Activated naive CD4-positive, alpha-beta T cell treated with anti-CD3 and anti-CD28 coated beads, Interleukin-2, amount 50 U/mL, for 16 hours (primary cell): ENCODE results near the gene NOTCH2.
A peak's percentile ranks its signal among the peaks of the same experiment; 100 is the strongest.

Experiments
- DNase-seq: peaks from one replicate; pipeline ENCODE4 v3.0.0-alpha.2; 2020

The NOTCH2 gene

GRCh38 chr1:119971710-119972570 lies 97.5 kb downstream of the NOTCH2 start:
- DNase-seq = no peak

DNA sequence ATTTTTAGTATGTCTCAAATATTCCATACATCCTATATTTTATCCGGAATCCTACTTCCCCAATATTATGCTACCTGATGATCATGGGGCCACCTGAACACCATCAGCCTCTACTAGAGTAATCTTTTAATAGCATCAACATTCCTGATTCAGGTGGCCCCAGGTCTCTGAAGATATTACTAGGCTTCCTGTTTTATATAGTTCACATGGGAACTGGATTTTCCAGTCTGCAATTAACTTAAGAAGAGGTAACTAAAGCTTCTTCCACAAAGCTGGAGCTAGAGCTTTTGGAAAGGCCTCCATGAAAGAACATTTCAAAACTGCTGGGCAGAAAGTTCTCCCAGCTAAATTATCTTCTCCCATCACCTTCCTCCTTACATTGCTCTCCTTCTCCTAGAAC lies 100.9 kb downstream of the NOTCH2 start:
- DNase-seq = no peak

DNA sequence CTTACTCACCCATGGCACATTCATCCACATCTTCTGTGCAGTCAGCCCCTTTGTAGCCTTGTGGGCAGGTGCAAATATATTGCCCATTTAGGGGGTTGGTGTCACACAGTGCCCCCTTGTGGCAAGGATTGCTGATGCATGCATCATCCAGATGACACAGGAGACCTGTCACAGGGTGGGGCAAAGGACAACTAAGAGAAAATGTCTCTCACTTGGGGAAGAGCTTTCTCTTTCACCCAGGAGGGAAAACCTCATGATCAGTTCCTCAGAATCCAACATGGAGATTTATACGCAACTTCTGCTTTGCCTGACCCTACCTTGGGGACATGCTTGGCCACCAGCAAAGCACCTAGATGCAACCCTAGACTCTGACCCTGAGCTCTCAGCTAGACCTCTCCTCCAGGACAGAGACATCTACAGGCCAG lies 101.4 kb downstream of the NOTCH2 start:
- peak; percentile 82 for DNase-seq

DNA sequence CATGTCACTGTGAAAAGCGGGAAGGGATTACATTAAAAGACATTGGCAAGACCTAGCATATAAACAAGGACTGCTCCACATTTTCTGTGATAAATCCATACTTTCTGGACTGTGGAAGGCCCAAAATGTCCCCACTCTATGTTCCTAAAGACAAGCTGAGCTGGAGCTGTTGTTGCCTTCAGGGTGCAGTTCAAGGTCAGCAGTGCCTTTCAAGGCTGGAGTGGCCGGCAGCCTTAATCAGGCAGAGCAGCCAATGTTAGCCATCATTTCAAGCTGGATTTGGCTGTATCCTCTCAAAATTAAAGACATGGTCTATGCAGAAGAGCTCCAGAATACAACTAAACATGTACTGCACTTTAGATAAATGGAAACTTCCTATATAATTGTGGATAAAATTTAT lies 102.8 kb downstream of the NOTCH2 start:
- DNase-seq = no peak

GRCh38 chr1:119966020-119966419 lies 103.4 kb downstream of the NOTCH2 start:
- no peak for DNase-seq

DNA sequence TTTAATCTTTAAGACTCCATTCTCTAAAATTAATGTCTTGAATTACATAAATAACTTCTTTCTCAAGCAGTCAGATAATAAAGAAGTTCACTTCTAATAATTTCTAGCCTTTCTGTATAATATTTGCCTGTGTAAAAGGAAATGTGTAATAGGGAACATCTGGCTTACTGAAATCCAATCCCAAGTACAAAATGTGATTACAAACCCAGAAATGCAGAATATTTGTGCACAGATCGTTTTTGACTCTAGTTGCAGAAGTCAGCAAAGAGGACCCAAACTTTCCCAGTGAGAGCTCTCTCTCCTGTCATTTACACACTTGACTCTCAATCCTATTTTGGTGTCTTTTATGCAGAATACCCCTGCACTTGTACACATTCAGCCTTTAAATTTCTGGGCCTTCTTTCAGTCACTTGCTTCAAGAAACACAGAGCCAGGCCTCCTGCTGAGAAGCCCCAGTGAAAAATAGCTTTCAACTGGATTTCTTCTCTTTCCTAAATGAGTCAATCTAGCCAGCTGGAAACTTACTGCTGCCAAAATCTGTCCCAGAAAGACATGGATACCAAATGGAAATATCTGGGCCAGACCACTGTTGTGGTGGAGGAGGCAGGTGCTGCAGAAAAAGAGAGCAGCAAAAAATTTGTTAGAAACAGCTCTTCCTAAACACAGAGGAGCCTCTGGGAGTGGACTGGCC lies 104.6 kb downstream of the NOTCH2 start:
- no peak for DNase-seq

GRCh38 chr1:119962296-119962968 lies 107.0 kb downstream of the NOTCH2 start:
- no peak for DNase-seq

DNA sequence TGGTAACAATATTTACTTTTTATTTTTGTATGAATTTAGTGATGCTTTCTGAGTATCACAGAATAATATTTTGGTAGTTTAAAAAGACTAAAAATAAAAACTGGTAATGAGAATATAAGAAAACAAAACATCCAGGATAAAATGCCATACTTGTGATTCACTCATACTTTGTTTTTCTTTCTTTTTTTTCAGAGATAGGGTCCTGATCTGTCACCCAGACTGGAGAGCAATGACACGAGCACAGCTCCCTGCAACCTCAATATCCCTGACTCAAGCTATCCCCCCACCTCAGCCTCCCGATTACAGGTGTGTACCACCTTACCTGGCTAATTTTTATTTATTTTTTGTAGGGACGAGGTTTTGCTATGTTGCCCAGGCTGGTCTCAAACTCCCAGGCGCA lies 109.0 kb downstream of the NOTCH2 start:
- DNase-seq = no peak

- no peak for DNase-seq
Measured at GRCh38 chr1:119959268-119960220, 109.9 kb downstream of the NOTCH2 start.

DNA sequence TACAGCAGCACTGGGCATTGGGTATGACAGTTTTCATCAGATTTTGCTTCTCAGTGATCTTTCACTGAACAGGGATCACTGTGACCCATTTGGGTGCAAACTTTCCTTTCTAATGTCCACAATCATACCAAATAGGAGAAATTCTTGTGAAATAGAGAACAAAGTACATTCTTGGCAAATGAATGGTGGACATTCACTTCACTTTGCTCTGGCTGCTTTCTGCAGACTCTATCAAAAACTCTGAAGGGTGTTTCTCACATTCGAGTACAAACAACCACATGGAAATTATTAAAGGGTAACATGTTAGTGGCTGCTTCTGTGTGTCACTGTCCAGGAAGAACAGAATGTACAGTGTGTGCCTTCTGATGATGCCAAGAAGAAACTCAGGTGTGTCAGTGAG lies 111.2 kb downstream of the NOTCH2 start:
- DNase-seq = no peak

DNA sequence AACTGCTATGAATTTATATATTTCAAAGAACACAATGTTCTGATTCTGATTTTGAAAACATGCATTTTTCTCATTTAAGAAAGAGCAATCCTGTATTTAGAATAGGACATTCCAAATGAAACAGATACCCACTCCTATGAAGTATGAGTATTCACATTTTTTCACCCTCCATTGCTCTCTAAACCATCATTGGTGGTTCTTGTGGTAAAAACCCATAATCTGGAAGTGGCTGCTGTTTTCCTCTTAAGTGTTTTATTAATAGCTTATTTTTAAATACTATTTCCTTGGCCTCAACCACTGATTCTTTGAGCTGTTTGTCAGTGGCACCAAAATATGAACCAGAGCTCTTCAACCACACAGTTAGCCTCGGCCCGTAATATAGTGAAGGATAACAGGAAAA lies 113.2 kb downstream of the NOTCH2 start:
- no peak for DNase-seq

GRCh38 chr1:119954476-119955422 lies 114.7 kb downstream of the NOTCH2 start:
- no peak for DNase-seq

GRCh38 chr1:119953266-119953998 lies 116.0 kb downstream of the NOTCH2 start:
- DNase-seq = no peak

DNA sequence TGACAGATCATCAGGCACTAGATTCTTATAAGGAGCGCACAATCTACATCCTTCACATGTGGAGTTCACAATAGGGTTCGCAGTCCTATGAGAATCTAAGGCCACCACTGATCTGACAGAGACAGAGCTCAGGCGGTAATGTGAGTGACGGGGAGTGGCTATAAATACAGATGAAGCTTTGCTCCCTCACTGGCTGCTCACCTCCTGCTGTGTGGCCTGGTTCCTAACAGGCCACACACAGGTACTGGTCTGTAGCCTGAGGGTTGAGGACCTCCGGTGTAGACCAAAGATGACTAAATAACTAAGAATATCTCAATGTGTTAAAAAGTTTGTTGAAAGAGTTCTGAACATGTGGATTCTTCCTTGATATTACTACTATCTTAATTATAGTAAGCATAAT lies 117.0 kb downstream of the NOTCH2 start:
- no peak for DNase-seq

- DNase-seq = peak; percentile 77
Measured at GRCh38 chr1:119948342-119949214, 120.9 kb downstream of the NOTCH2 start.

- DNase-seq = no peak
Measured at GRCh38 chr1:119947468-119947867, 122.0 kb downstream of the NOTCH2 start.

DNA sequence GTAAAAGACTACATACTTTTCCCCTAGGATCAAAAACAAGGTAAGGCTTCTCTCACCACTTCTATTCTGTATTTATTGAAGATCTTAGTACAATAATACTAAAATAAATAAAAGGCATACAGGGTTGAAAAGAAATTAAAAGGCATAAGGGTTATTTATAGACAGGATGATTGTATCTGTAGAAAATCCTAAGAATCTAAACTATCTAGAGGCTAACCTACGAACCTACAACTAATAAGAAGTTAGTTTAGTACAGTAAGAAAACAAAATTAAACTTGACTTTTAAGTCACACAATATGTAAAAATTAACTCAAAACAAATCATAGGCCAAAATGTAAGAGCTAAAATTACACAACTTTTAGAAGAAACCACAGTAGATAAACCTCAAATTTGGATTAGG lies 122.7 kb downstream of the NOTCH2 start:
- DNase-seq = no peak

GRCh38 chr1:119943216-119943615 lies 126.2 kb downstream of the NOTCH2 start:
- DNase-seq = no peak

DNA sequence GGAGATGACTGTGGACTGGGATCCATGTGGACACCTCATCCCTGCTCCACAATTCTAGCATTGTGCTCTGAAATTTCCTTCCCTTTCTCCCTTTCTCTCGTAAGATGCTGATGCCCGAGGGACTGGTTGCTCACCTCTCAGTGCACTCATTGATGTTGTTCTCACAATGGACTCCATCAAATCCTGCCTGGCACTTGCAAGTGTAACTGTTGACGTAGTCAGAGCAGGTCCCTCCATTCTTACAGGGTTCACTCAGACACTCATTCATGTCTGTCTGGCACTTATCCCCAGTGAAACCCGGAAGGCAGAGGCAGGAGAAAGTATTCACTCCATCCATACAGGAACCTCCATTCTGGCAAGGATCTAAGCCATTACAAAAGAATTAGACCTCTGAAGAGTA lies 128.1 kb downstream of the NOTCH2 start:
- DNase-seq = no peak

- no peak for DNase-seq
Measured at GRCh38 chr1:119940697-119941096, 128.8 kb downstream of the NOTCH2 start.
